ENCODE measurements around the gene ANKRD11.

The ANKRD11 gene

GRCh38 chr16:89277049-89277448, 213.3 kb downstream of the ANKRD11 start:
- DNase-seq (ENCODE audit: insufficient read length, low spot score) (no peak), FAIRE-seq (no peak)
- TF ChIP-seq CTCF (IDR thresholded peaks at IDR 0.05; ENCODE audit: insufficient read depth, missing control alignments) = no peak

- FAIRE-seq = no peak
- DNase-seq (ENCODE audit: insufficient read length, low spot score) = no peak
- TF ChIP-seq CTCF (IDR thresholded peaks at IDR 0.05; ENCODE audit: insufficient read depth, missing control alignments) = no peak
Measured at GRCh38 chr16:89275837-89276720, 214.3 kb downstream of the ANKRD11 start.

GRCh38 chr16:89275284-89275584, 215.1 kb downstream of the ANKRD11 start:
- FAIRE-seq (no peak), DNase-seq (ENCODE audit: insufficient read length, low spot score) (no peak)
- no peak for TF ChIP-seq CTCF (IDR thresholded peaks at IDR 0.05; ENCODE audit: insufficient read depth, missing control alignments)

- no peak for FAIRE-seq
- no peak for TF ChIP-seq CTCF (IDR thresholded peaks at IDR 0.05; ENCODE audit: insufficient read depth, missing control alignments)
- no peak for DNase-seq (ENCODE audit: insufficient read length, low spot score)
Measured at GRCh38 chr16:89274561-89275283, 215.6 kb downstream of the ANKRD11 start.

GRCh38 chr16:89273741-89274472, 216.5 kb downstream of the ANKRD11 start:
- FAIRE-seq (no peak), DNase-seq (ENCODE audit: insufficient read length, low spot score) (no peak)
- TF ChIP-seq CTCF (IDR thresholded peaks at IDR 0.05; ENCODE audit: insufficient read depth, missing control alignments) = no peak

- no peak for FAIRE-seq
- TF ChIP-seq CTCF (IDR thresholded peaks at IDR 0.05; ENCODE audit: insufficient read depth, missing control alignments) = no peak
- DNase-seq (ENCODE audit: insufficient read length, low spot score) = no peak
Measured at GRCh38 chr16:89272631-89273030, 217.7 kb downstream of the ANKRD11 start.

Data from D721Med (cell line).